ENCODE results near the gene CENPX.

Gene CENPX

GRCh38 chr17:82022981-82023446, 336 bp upstream of the CENPX start, which contains the start of gene LRRC45:
Gene LRRC45, plus strand, starts transcription at chr17:82023305. Its CDS starts 339 bp downstream, at chr17:82023644.
- peak within 1 kb of the TSS; percentile 92 for H3K4me3 ChIP-seq (ENCODE audit: low read length)
- H3K4me1 ChIP-seq (ENCODE audit: control insufficient read depth, insufficient read depth, low read length) = peaks cover 15% of the 10 kb centered on the region
- no peaks in the 10 kb centered on the region for H3K36me3 ChIP-seq (ENCODE audit: control insufficient read depth, insufficient read depth, low read length)
- peak within 1 kb of the TSS; percentile 68 for H3K9ac ChIP-seq (ENCODE audit: low read length)
- H3K27me3 ChIP-seq (ENCODE audit: control insufficient read depth, insufficient read depth, low read length) = no peaks in the 10 kb centered on the region
- peak within 1 kb of the TSS; percentile 61 for H3K27ac ChIP-seq (ENCODE audit: low read depth, low read length)

- Histone ChIP-seq H3K4me3 (ENCODE audit: low read length) (peak overlapping the region; percentile 92), H3K27ac (ENCODE audit: low read depth, low read length) (no peak overlapping the region), H3K9ac (ENCODE audit: low read length) (peak overlapping the region; percentile 68), H3K36me3 (ENCODE audit: control insufficient read depth, insufficient read depth, low read length) (no peaks in the 10 kb centered on the region), H3K4me1 (ENCODE audit: control insufficient read depth, insufficient read depth, low read length) (peaks cover 15% of the 10 kb centered on the region), H3K27me3 (ENCODE audit: control insufficient read depth, insufficient read depth, low read length) (no peaks in the 10 kb centered on the region)
Observed at GRCh38 chr17:82021900-82022309, 773 bp downstream of the CENPX start.

- H3K4me1 ChIP-seq (ENCODE audit: control insufficient read depth, insufficient read depth, low read length) = peaks cover 15% of the 10 kb centered on the region
- H3K9ac ChIP-seq (ENCODE audit: low read length) = no peak overlapping the region
- peak overlapping the region; percentile 92 for H3K4me3 ChIP-seq (ENCODE audit: low read length)
- H3K27me3 ChIP-seq (ENCODE audit: control insufficient read depth, insufficient read depth, low read length) = no peaks in the 10 kb centered on the region
- no peaks in the 10 kb centered on the region for H3K36me3 ChIP-seq (ENCODE audit: control insufficient read depth, insufficient read depth, low read length)
- H3K27ac ChIP-seq (ENCODE audit: low read depth, low read length) = no peak overlapping the region
Observed at GRCh38 chr17:82021107-82021899, 1.4 kb downstream of the CENPX start.

GRCh38 chr17:82020572-82021106, 2.0 kb downstream of the CENPX start:
- Histone ChIP-seq H3K36me3 (ENCODE audit: control insufficient read depth, insufficient read depth, low read length) (no peaks in the 10 kb centered on the region), H3K4me1 (ENCODE audit: control insufficient read depth, insufficient read depth, low read length) (peaks cover 15% of the 10 kb centered on the region), H3K27ac (ENCODE audit: low read depth, low read length) (no peak overlapping the region), H3K9ac (ENCODE audit: low read length) (no peak overlapping the region), H3K27me3 (ENCODE audit: control insufficient read depth, insufficient read depth, low read length) (no peaks in the 10 kb centered on the region), H3K4me3 (ENCODE audit: low read length) (peak overlapping the region; percentile 92)

- Histone ChIP-seq H3K9ac (ENCODE audit: low read length) (no peak overlapping the region), H3K4me3 (ENCODE audit: low read length) (no peak overlapping the region), H3K4me1 (ENCODE audit: control insufficient read depth, insufficient read depth, low read length) (peaks cover 15% of the 10 kb centered on the region), H3K27me3 (ENCODE audit: control insufficient read depth, insufficient read depth, low read length) (no peaks in the 10 kb centered on the region), H3K27ac (ENCODE audit: low read depth, low read length) (no peak overlapping the region), H3K36me3 (ENCODE audit: control insufficient read depth, insufficient read depth, low read length) (no peaks in the 10 kb centered on the region)
Observed at GRCh38 chr17:82019690-82020571, 2.7 kb downstream of the CENPX start.

GRCh38 chr17:82018989-82019689, 3.5 kb downstream of the CENPX start:
- H3K36me3 ChIP-seq (ENCODE audit: control insufficient read depth, insufficient read depth, low read length) = no peaks in the 10 kb centered on the region
- peaks cover 13% of the 10 kb centered on the region for H3K4me1 ChIP-seq (ENCODE audit: control insufficient read depth, insufficient read depth, low read length)
- no peak overlapping the region for H3K27ac ChIP-seq (ENCODE audit: low read depth, low read length)
- no peak overlapping the region for H3K9ac ChIP-seq (ENCODE audit: low read length)
- no peak overlapping the region for H3K4me3 ChIP-seq (ENCODE audit: low read length)
- no peaks in the 10 kb centered on the region for H3K27me3 ChIP-seq (ENCODE audit: control insufficient read depth, insufficient read depth, low read length)

- no peak overlapping the region for H3K9ac ChIP-seq (ENCODE audit: low read length)
- H3K4me3 ChIP-seq (ENCODE audit: low read length) = no peak overlapping the region
- H3K4me1 ChIP-seq (ENCODE audit: control insufficient read depth, insufficient read depth, low read length) = peaks cover 17% of the 10 kb centered on the region
- no peaks in the 10 kb centered on the region for H3K27me3 ChIP-seq (ENCODE audit: control insufficient read depth, insufficient read depth, low read length)
- no peak overlapping the region for H3K27ac ChIP-seq (ENCODE audit: low read depth, low read length)
- H3K36me3 ChIP-seq (ENCODE audit: control insufficient read depth, insufficient read depth, low read length) = no peaks in the 10 kb centered on the region
Observed at GRCh38 chr17:82018152-82018988, 4.3 kb downstream of the CENPX start.

GRCh38 chr17:82017612-82018151, 5.0 kb downstream of the CENPX start:
- Histone ChIP-seq H3K9ac (ENCODE audit: low read length) (no peak overlapping the region), H3K27ac (ENCODE audit: low read depth, low read length) (no peak overlapping the region), H3K27me3 (ENCODE audit: control insufficient read depth, insufficient read depth, low read length) (no peaks in the 10 kb centered on the region)

GRCh38 chr17:82016875-82017459, 5.7 kb downstream of the CENPX start:
- no peaks in the 10 kb centered on the region for H3K27me3 ChIP-seq (ENCODE audit: control insufficient read depth, insufficient read depth, low read length)
- H3K36me3 ChIP-seq (ENCODE audit: control insufficient read depth, insufficient read depth, low read length) = no peaks in the 10 kb centered on the region
- H3K9ac ChIP-seq (ENCODE audit: low read length) = no peak overlapping the region
- H3K4me3 ChIP-seq (ENCODE audit: low read length) = no peak overlapping the region
- H3K4me1 ChIP-seq (ENCODE audit: control insufficient read depth, insufficient read depth, low read length) = peaks cover 15% of the 10 kb centered on the region
- no peak overlapping the region for H3K27ac ChIP-seq (ENCODE audit: low read depth, low read length)

More at GRCh38 chr17:82017612-82018151, 5.0 kb downstream of the CENPX start:
- H3K4me1 ChIP-seq (ENCODE audit: control insufficient read depth, insufficient read depth, low read length) = peaks cover 17% of the 10 kb centered on the region
- H3K36me3 ChIP-seq (ENCODE audit: control insufficient read depth, insufficient read depth, low read length) = no peaks in the 10 kb centered on the region
- H3K4me3 ChIP-seq (ENCODE audit: low read length) = no peak overlapping the region

GRCh38 chr17:82016061-82016874, 6.4 kb downstream of the CENPX start:
- Histone ChIP-seq H3K9ac (ENCODE audit: low read length) (no peak overlapping the region), H3K36me3 (ENCODE audit: control insufficient read depth, insufficient read depth, low read length) (no peaks in the 10 kb centered on the region), H3K4me1 (ENCODE audit: control insufficient read depth, insufficient read depth, low read length) (peaks cover 10% of the 10 kb centered on the region), H3K27me3 (ENCODE audit: control insufficient read depth, insufficient read depth, low read length) (no peaks in the 10 kb centered on the region), H3K27ac (ENCODE audit: low read depth, low read length) (no peak overlapping the region), H3K4me3 (ENCODE audit: low read length) (no peak overlapping the region)
